ENCODE measurements around the gene LRIG2. TPM values are rescaled to one million over a fixed set of nuclear protein-coding genes. Genes with fewer than 3 reads are reported as not detected.

LRIG2 gene
- total and polyA plus RNA-seq, 2 of the 13 experiments (the other 11 are each of a cell fraction or from before 2014, with no cell fraction given), result 8.1 to 12.2 TPM

- peak; percentile 2 for TF ChIP-seq ZNF883 (CRISPR knock-in tag; IDR thresholded peaks at IDR 0.05; ENCODE audit: not compliant biosample characterization)
- no peak for TF ChIP-seq NR0B2 (CRISPR knock-in tag; IDR thresholded peaks at IDR 0.05)
- TF ChIP-seq ELF3 (CRISPR knock-in tag; IDR thresholded peaks at IDR 0.05), result 0 out of 2 replicates have a peak, but pooled peaks have one; percentile 16
- no peak for TF ChIP-seq RBM22 (optimal IDR thresholded peaks at IDR 0.05; ENCODE audit: low read length)
- no peak for TF ChIP-seq TCF7L2 (IDR thresholded peaks at IDR 0.05; ENCODE audit: low read depth, low read length)
- no peak for TF ChIP-seq JDP2 (CRISPR knock-in tag; IDR thresholded peaks at IDR 0.05; ENCODE audit: borderline replicate concordance)
- peak; percentile 64; the same call in 1 of the 2 replicates for TF ChIP-seq ZBTB10 (CRISPR knock-in tag; IDR thresholded peaks at IDR 0.05; ENCODE audit: borderline replicate concordance)
- TF ChIP-seq IKZF4 (CRISPR knock-in tag; IDR thresholded peaks at IDR 0.05; ENCODE audit: borderline replicate concordance, low read depth, not compliant biosample characterization), result no peak
- no peak for TF ChIP-seq FLYWCH1 (CRISPR knock-in tag; IDR thresholded peaks at IDR 0.05)
- TF ChIP-seq ZNF3 (CRISPR knock-in tag; IDR thresholded peaks at IDR 0.05), result no peak
- no peak for TF ChIP-seq ZNF598 (CRISPR knock-in tag; IDR thresholded peaks at IDR 0.05; ENCODE audit: borderline replicate concordance)
- no peak for TF ChIP-seq NR1H2 (CRISPR knock-in tag; IDR thresholded peaks at IDR 0.05; ENCODE audit: borderline replicate concordance, low read depth)
- no peak; the same call in 1 of the 2 replicates for TF ChIP-seq ZZZ3 (CRISPR knock-in tag; IDR thresholded peaks at IDR 0.05; ENCODE audit: borderline replicate concordance)
- TF ChIP-seq ATF7-NPFF (CRISPR knock-in tag; IDR thresholded peaks at IDR 0.05; ENCODE audit: low read depth), result no peak
- TF ChIP-seq ZNF232 (CRISPR knock-in tag; IDR thresholded peaks at IDR 0.05; ENCODE audit: borderline replicate concordance), result no peak
- TF ChIP-seq SMAD3 (CRISPR knock-in tag; IDR thresholded peaks at IDR 0.05), result peak; percentile 24; the same call in 1 of the 2 replicates
- no peak for TF ChIP-seq ZNF775 (CRISPR knock-in tag; IDR thresholded peaks at IDR 0.05; ENCODE audit: borderline replicate concordance)
- no peak for TF ChIP-seq NCOR1 (IDR thresholded peaks at IDR 0.05; ENCODE audit: borderline replicate concordance, low read length)
- TF ChIP-seq FOSL1 (CRISPR knock-in tag; IDR thresholded peaks at IDR 0.05; ENCODE audit: borderline replicate concordance), result no peak
- no peak for TF ChIP-seq ZNF720 (CRISPR knock-in tag; IDR thresholded peaks at IDR 0.05)
- no peak for TF ChIP-seq ZNF616 (CRISPR knock-in tag; IDR thresholded peaks at IDR 0.05; ENCODE audit: low read depth)
- TF ChIP-seq TFE3 (CRISPR knock-in tag; IDR thresholded peaks at IDR 0.05), result no peak
- no peak for TF ChIP-seq NR2F6 (IDR thresholded peaks at IDR 0.05)
- TF ChIP-seq NR2F6 (CRISPR knock-in tag; IDR thresholded peaks at IDR 0.05), result 0 out of 2 replicates have a peak, but pooled peaks have one; percentile 17
- TF ChIP-seq ZFP36L1 (CRISPR knock-in tag; IDR thresholded peaks at IDR 0.05), result no peak
- no peak for TF ChIP-seq DRAP1 (CRISPR knock-in tag; IDR thresholded peaks at IDR 0.05)
- no peak for TF ChIP-seq ATF1 (CRISPR knock-in tag; IDR thresholded peaks at IDR 0.05)
- peak; percentile 37 for TF ChIP-seq STAG1 (CRISPR knock-in tag; IDR thresholded peaks at IDR 0.05)
- TF ChIP-seq ISX (CRISPR knock-in tag; conservative IDR thresholded peaks at IDR 0.05), result no peak; the same call in 1 of the 2 replicates
These were observed 517 bp downstream of the LRIG2 start (continued) for GRCh38 chr1:113073479-113073950.

Data from HepG2 (cell line).